Amygdala (tissue), 56 donors: ENCODE measurements around the gene RAD51B.
"Not testable (repeated sequence)": the region's sequence is repeated elsewhere in the genome, so short reads cannot be mapped to it uniquely, and the experiment has no call there.

Experiments used
- DNase-seq, 56 donors: peaks; one replicate each; lab custom pipeline; 2025; lab: John Stamatoyannopoulos, UW

Gene RAD51B

GRCh38 chr14:68658029-68658509 lies 838.5 kb downstream of the RAD51B start:
- DNase-seq = no peak

GRCh38 chr14:68658943-68659931 lies 839.7 kb downstream of the RAD51B start:
- DNase-seq = no peak

- no peak for DNase-seq
Measured at GRCh38 chr14:68660495-68660894, 840.9 kb downstream of the RAD51B start.

DNA sequence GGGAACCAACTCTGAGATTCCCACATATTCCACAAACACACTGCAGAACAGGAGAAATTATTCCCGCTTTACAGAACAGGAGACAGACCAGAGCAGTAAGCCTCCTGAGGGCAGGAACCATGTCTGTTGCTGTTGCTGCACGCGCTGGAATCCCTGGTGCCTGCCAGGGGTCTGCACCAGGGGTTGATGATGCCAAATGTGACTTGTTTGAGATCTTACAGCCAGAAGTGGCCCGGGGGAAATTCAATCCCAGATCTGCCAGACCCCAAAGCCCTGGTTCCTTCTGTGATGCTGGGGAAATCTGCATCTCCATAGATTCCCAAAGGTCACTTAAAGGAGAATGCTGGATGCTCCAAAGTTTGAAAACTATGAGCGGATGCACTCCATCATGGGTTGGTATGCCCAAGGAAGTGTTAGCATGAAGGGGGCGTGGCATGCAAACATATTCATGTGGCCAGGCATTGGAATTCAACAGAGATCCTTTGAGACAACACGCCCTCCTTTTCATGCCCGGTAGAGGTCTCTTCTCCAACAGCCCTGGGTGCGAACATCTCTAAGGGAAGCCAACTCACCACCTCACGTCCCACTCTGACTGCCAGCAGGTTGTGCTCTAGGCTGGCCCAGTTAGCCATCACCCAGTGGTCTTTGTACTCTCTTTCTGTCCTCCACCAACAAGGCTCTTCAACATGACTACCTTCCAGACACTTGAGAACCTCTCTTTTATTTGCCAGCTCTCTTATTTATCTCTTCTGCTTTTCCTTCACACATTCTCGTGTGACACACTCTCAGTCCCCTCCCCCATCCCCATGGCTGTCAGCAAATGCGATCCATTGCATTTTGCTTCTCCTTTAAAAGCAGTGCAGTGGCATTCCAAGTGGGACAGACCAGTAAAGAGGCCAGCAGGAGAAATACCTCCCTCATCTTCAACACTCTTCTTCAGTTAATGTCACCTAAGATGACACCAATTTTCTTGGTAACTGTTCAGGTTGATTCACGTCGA lies 841.9 kb downstream of the RAD51B start:
- no peak for DNase-seq

DNA sequence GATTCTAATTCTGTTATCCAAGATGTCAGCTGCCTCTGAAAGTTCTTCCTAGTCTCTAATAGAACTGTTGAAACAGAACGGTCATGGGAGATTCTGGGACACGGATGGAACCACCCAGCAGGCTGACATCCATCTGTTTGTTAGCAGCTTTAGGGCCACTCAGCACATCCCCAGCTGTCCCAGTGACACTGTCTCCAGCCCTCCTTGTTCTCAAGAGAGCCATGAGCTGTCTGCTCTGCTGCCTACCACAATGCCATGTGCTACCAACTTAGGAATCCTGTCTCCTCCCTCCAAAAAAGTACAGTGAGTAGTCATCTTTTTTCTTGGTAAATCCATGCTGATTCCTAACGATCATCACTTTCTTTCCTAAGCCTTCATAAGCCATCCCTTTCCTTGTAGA lies 842.8 kb downstream of the RAD51B start:
- no peak for DNase-seq

GRCh38 chr14:68662826-68663225 lies 843.2 kb downstream of the RAD51B start:
- DNase-seq = not testable (repeated sequence)

- no peak for DNase-seq
Measured at GRCh38 chr14:68663385-68664076, 844.0 kb downstream of the RAD51B start.

DNA sequence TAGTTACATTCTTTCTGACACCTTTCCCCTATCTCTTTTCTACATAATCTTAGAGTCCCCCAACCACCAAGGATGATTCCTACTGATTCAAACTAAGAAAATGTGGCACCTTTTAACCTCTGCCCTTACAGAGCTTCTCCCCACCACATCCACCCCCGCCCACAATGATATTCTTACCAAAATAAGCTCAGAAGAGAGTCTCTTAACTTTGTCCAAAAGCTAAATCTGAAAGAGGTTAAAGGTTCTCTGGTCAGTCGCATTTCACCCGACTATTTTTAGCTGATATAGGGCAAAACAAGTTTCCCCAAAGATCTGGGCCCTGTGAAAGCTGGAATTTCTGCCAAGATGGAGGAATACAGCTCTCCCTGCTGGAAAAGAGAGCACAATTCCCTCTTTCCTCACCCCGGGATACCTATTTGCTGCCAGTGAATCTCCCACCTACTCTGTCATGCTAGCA lies 844.7 kb downstream of the RAD51B start:
- no peak for DNase-seq

- DNase-seq = no peak
Measured at GRCh38 chr14:68665131-68665530, 845.6 kb downstream of the RAD51B start.

DNA sequence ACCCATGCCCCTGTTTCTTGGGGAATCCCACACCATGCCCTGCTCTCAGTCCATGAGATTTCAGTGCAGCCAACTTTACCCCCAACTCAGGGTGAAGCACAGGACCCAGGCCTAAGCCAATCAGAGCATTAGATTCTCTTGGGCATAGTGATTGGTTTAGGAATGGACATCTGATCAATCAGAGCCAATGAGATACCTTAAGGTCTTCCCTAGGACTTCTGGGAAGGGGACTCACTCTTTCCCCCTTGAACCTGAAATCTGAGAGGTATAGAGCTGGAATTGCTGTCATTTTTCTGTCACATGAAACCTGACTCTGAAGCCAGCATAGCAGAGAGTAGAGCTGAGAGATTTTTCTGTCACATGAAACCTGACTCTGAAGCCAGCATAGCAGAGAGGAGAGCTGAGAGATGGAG lies 846.2 kb downstream of the RAD51B start:
- no peak for DNase-seq

DNA sequence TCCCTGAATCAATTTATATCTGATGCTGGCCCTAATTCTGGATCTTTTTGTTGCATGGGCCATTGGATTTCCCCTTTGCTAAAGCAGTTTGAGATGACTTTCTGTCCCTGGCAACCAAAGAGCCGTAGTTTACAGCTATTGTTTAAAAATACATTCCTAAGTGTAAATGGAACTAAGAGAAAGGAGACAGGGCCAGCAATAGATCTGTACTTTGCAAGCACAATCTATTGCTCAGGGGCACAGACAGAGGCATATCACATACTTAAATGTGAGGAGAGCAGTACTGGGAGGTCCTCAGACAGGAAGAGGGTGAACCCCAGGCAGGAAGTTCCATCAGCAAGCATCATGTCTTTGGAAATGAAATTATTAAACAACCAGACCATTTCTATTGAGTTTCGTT lies 846.7 kb downstream of the RAD51B start:
- no peak for DNase-seq

DNA sequence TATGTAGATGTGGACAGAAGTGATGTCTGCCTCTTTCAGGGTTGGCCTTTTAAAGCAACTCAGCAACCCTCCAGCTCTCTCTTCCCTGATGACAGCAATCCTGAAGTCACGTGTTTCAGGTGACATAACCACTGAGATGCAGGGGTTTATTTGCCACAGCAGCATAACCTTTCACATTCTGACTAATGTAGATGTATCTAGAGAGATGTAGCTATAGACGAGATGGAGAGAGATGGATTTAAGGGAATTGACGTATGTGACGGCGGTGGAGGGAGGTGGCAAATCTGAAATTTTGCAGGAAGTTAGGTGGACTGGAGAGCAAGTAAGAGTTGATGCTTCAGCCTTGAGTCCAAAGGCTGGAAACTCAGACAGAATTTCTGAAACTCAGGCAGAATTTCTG lies 847.3 kb downstream of the RAD51B start:
- no peak for DNase-seq

DNA sequence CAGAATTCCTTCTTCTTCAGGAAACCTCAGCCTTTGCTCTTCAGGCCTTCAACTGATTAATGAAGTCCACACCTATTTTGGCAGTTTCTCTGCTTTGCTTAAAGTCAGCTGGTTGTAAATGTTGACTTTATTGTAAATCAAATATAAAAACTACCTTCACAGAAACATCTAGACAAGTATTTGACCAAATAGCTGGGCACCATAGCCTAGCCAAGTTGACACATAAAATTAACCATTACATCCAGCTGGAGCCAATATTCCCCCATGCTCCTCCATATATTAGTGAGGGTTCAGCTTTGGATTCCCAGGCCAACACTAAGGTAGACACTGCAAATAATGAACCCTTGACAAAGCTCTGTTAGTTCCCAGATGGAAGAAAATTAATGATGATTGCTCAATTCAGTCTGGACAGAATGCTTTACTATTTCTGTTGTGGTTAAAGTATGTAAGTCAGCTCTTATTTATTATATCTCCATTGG lies 847.8 kb downstream of the RAD51B start:
- no peak for DNase-seq

- no peak for DNase-seq
Measured at GRCh38 chr14:68668028-68668427, 848.4 kb downstream of the RAD51B start.

GRCh38 chr14:68668531-68668930 lies 849.0 kb downstream of the RAD51B start:
- no peak for DNase-seq

DNA sequence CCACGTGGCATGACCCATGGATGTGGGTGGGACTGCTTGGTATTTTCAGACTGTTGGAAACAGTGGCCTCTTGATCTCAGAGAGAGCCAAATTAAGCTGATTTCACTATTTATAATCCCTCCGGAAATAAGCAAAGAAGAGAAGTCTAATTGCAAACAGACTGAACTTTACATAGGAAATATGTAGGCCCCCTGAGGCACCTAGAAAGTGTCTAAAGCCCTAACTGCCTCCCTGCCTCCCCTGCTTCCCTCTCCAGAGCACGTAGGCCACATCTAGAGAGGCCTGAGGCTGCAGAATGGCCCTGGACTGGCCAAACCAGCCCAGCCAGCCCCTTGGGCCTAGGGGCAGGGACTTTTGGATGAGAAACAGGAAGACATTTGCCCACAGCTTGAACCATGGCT lies 849.5 kb downstream of the RAD51B start:
- DNase-seq = no peak

GRCh38 chr14:68669603-68670358 lies 850.2 kb downstream of the RAD51B start:
- DNase-seq = no peak

- DNase-seq = no peak
Measured at GRCh38 chr14:68670359-68670715, 850.8 kb downstream of the RAD51B start.

DNA sequence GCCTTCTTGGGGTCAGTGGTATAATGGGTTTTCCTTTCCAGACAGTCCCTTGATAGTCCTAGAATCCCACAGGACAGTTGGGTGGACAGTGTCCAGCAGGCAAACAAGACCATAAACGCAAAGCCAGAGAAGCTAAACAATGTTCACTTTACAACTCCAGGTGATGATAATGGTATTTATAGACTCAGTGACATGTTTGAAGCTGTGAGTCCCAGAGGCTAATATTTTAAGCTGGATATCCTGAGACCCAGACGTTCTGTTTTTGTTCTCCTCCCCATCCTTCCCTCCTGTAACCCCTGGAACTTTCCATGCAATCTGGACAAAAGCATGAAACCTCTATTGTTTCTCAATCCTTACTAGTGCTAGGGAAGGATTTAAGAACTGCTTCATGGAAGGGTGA lies 852.3 kb downstream of the RAD51B start:
- DNase-seq = no peak
